ENCODE results near the gene TRPM2. TPM values are rescaled to one million over a fixed set of nuclear protein-coding genes. Genes with fewer than 3 reads are reported as not detected.

Gene TRPM2
- total RNA-seq, 2 donors from 2014 or later: 1.6 to 12.5 TPM

DNA sequence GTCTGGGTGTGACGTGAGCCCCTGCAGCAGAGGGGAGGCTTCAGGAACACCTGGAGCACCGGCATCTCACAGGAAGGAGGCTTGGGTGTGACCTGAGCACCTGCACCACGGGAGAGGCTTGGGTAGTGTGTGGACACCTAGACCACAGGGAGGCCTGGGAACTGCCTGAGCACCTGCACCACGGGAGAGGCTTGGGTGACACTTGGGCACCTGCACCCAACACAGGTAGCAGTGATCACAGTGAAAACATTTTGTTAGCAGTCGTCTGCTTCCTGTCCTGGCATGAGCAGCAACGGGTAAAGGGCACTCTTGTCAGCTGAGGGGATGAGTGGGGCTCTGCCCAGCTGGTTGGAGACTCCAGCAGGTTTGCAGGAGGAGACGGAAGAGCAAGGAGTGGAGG, 124.3 kb downstream of the TRPM2 start:
- Mint-ChIP-seq H3K27me3 (ENCODE audit: insufficient read depth) (no peaks in the 10 kb centered on the region), H3K36me3 (ENCODE audit: low read depth) (peaks cover 7% of the 10 kb centered on the region), H3K4me3 (no peak overlapping the region), H3K27ac (no peak overlapping the region), H3K4me1 (peaks cover 9% of the 10 kb centered on the region), H3K9me3 (peaks cover 17% of the 10 kb centered on the region)
- peaks cover 5% of the 10 kb centered on the region for H3K9me3 ChIP-seq (ENCODE audit: control insufficient read depth, low read length)
- no peak overlapping the region for H3K4me3 ChIP-seq (ENCODE audit: low read length)
- no peaks in the 10 kb centered on the region for H3K27me3 ChIP-seq (ENCODE audit: control insufficient read depth, insufficient read depth, low read length, poor library complexity, severe bottlenecking)
- WGBS, 2 experiments (ENCODE audit: insufficient coverage in 1 of 2, insufficient read length in 1 of 2): 89 to 94% methylated on average over 7 of the region's 7 CpGs
- no peaks in the 10 kb centered on the region for H3K4me1 ChIP-seq (ENCODE audit: control insufficient read depth, insufficient read depth, low read length)
- no peak overlapping the region for H3K9ac ChIP-seq (ENCODE audit: extremely low read depth, low read length, poor library complexity, severe bottlenecking)
- TF ChIP-seq, protein P1, sequence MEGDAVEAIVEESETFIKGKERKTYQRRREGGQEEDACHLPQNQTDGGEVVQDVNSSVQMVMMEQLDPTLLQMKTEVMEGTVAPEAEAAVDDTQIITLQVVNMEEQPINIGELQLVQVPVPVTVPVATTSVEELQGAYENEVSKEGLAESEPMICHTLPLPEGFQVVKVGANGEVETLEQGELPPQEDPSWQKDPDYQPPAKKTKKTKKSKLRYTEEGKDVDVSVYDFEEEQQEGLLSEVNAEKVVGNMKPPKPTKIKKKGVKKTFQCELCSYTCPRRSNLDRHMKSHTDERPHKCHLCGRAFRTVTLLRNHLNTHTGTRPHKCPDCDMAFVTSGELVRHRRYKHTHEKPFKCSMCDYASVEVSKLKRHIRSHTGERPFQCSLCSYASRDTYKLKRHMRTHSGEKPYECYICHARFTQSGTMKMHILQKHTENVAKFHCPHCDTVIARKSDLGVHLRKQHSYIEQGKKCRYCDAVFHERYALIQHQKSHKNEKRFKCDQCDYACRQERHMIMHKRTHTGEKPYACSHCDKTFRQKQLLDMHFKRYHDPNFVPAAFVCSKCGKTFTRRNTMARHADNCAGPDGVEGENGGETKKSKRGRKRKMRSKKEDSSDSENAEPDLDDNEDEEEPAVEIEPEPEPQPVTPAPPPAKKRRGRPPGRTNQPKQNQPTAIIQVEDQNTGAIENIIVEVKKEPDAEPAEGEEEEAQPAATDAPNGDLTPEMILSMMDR (conservative IDR thresholded peaks at IDR 0.05): no peak
- H3K36me3 ChIP-seq (ENCODE audit: control insufficient read depth, insufficient read depth, low read length): peaks cover 48% of the 10 kb centered on the region
- no peak overlapping the region for H3K27ac ChIP-seq (ENCODE audit: low read depth, low read length)
- no peak for DNase-seq

DNA sequence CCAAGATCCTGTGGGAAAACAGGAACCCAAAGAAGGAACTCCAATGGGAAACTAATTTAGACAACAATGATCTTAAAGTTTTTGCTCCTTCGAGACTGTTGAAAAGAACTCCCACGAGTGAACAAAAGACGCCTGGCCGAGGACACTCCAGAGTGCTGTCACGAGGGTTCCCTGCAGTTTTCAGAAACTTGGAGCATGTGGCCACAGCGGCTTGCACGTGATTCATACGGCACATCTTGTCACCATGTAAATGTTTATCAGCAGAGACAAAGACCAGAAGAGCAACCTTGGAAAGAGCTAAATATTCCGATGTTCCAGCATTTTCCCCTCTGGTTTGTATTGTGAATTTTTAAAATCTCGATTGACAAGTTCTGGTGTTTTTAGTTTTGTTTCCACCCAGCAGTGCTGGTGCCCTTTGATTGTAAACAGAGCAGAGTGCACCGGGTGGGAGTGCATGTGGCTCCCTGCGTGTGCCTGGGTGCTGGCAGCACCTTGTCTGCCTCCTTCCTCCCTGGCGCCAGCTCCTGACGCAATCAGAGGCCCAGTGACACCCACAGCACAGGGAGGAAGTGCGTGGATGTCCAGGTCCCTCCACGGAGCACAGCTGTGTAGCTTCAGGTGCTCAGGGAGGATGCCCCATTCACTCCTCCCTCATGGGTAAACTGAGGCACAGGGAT, 124.8 kb downstream of the TRPM2 start:
- H3K27me3 ChIP-seq (ENCODE audit: control insufficient read depth, insufficient read depth, low read length, poor library complexity, severe bottlenecking): no peaks in the 10 kb centered on the region
- peaks cover 7% of the 10 kb centered on the region for H3K36me3 Mint-ChIP-seq (ENCODE audit: low read depth)
- 92 to 95% methylated on average over 15 to 16 of the region's 16 CpGs for WGBS, 2 experiments (ENCODE audit: insufficient coverage in 1 of 2, insufficient read length in 1 of 2)

DNA sequence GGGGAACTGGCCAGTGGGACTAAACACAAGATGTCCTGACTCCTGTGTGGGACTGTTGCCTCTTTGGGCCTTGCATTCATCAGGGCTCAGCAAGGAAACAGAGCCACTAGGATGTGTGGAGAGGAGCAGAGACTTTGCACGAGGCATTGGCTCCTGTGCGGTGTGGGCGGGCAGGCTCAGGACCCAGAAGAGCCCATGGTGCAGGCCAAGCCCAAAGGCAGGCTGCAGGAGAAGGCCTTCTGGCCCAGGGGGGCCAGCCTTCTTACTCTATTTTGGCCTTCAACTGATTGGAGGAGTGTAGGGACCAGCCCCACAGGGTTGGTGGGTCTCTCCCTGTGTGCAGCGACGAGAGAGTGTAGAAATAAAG, 125.4 kb downstream of the TRPM2 start:
- Histone ChIP-seq H3K36me3 (ENCODE audit: control insufficient read depth, insufficient read depth, low read length) (peaks cover 42% of the 10 kb centered on the region), H3K4me3 (ENCODE audit: low read length) (no peak overlapping the region), H3K27me3 (ENCODE audit: control insufficient read depth, insufficient read depth, low read length, poor library complexity, severe bottlenecking) (no peaks in the 10 kb centered on the region), H3K4me1 (ENCODE audit: control insufficient read depth, insufficient read depth, low read length) (no peaks in the 10 kb centered on the region), H3K9ac (ENCODE audit: extremely low read depth, low read length, poor library complexity, severe bottlenecking) (no peak overlapping the region), H3K9me3 (ENCODE audit: control insufficient read depth, low read length) (peaks cover 15% of the 10 kb centered on the region), H3K27ac (ENCODE audit: low read depth, low read length) (no peak overlapping the region)
- H3K27ac Mint-ChIP-seq: no peak overlapping the region
- no peaks in the 10 kb centered on the region for H3K27me3 Mint-ChIP-seq (ENCODE audit: insufficient read depth)
- peaks cover 17% of the 10 kb centered on the region for H3K9me3 Mint-ChIP-seq
- H3K4me3 Mint-ChIP-seq: no peak overlapping the region
- DNase-seq: no peak
- 99 to 100% methylated on average over 3 to 5 of the region's 5 CpGs for WGBS, 2 experiments (ENCODE audit: insufficient coverage in 1 of 2, insufficient read length in 1 of 2)
- H3K36me3 Mint-ChIP-seq (ENCODE audit: low read depth): peaks cover 7% of the 10 kb centered on the region
- TF ChIP-seq, protein P1 (conservative IDR thresholded peaks at IDR 0.05): no peak
- peaks cover 9% of the 10 kb centered on the region for H3K4me1 Mint-ChIP-seq

More for the DNA sequence above, 124.8 kb downstream of the TRPM2 start:
- H3K27ac ChIP-seq (ENCODE audit: low read depth, low read length): no peak overlapping the region
- no peak overlapping the region for H3K4me3 ChIP-seq (ENCODE audit: low read length)
- no peak for DNase-seq
- no peak overlapping the region for H3K27ac Mint-ChIP-seq
- peaks cover 9% of the 10 kb centered on the region for H3K4me1 Mint-ChIP-seq
- peaks cover 17% of the 10 kb centered on the region for H3K9me3 Mint-ChIP-seq
- H3K36me3 ChIP-seq (ENCODE audit: control insufficient read depth, insufficient read depth, low read length): peaks cover 46% of the 10 kb centered on the region
- no peaks in the 10 kb centered on the region for H3K27me3 Mint-ChIP-seq (ENCODE audit: insufficient read depth)
- H3K4me1 ChIP-seq (ENCODE audit: control insufficient read depth, insufficient read depth, low read length): no peaks in the 10 kb centered on the region
- TF ChIP-seq, protein P1 (conservative IDR thresholded peaks at IDR 0.05): no peak
- H3K4me3 Mint-ChIP-seq: no peak overlapping the region
- H3K9me3 ChIP-seq (ENCODE audit: control insufficient read depth, low read length): peaks cover 10% of the 10 kb centered on the region
- no peak overlapping the region for H3K9ac ChIP-seq (ENCODE audit: extremely low read depth, low read length, poor library complexity, severe bottlenecking)

All from endodermal cell (in vitro differentiated cells).